Measurements from ENCODE around the gene KTN1.

The KTN1 gene

DNA sequence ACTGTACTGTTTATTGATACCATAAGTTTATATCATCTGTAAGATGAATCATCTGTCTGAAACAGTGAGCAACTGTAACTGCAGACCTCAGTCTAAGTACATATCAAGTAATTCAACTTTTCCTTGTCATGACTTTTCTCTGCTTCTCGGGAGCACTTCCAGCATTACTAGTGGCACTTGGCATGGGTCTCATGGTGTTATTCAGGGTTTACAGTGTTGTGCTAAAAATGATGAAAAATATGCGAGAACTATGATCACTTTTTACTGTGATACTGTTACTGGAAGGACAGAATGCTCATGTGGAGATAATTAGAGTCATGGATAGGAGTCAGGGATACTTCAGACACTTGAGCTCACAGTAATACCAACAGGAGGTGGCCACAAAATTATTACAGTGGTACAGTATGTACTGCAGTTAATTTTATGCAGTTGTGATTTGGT, 8.3 kb downstream of the KTN1 start:
- peaks cover 4% of the 10 kb centered on the region for H3K36me3 Mint-ChIP-seq
- H3K27ac Mint-ChIP-seq = no peak overlapping the region
- peaks cover 41% of the 10 kb centered on the region for H3K4me1 Mint-ChIP-seq
- H3K27me3 Mint-ChIP-seq = no peaks in the 10 kb centered on the region
- H3K9me3 Mint-ChIP-seq = no peaks in the 10 kb centered on the region
- peak overlapping the region; percentile 5 for H3K4me3 Mint-ChIP-seq

DNA sequence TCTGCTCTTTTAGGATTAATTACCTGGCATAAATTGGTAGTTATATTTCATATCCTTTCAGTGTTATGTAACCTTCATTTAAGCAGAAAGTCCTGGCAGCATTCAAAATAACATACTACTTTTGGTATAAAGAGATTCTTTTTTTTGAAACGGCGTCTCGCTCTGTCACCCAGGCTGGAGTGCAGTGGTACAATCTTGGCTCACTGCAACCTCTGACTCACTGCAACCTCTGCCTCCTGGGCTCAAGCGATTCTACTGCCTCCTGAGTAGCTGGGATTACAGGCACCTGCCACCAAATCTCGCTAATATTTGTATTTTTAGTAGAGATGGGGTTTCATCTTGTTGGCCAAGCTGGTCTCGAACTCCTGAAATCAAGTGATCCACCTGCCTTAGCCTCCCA, 9.2 kb downstream of the KTN1 start:
- peaks cover 7% of the 10 kb centered on the region for H3K36me3 Mint-ChIP-seq
- H3K9me3 Mint-ChIP-seq = no peaks in the 10 kb centered on the region
- H3K4me1 Mint-ChIP-seq = peaks cover 50% of the 10 kb centered on the region
- no peaks in the 10 kb centered on the region for H3K27me3 Mint-ChIP-seq
- no peak overlapping the region for H3K4me3 Mint-ChIP-seq
- H3K27ac Mint-ChIP-seq = no peak overlapping the region

DNA sequence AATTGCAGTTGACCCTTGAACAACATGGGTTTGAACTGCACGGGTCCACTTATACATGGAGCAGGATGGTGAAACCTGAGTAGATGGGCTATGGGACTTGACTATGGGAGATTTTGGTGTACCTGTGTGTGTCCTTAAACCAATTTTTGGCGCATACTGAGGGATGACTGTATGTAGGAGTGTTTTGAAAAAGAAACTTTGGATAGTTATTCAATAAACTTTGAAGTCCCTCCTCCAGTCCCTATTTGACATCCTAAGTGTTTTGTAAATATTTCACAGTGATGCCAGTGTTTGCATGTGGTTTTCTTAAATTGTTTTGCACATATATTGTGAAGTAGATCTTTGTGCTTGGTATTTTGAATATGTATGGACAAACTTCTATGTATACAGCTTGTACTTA, 12.4 kb downstream of the KTN1 start:
- H3K27ac Mint-ChIP-seq = no peak overlapping the region
- no peaks in the 10 kb centered on the region for H3K27me3 Mint-ChIP-seq
- peak overlapping the region; percentile 39 for H3K4me3 Mint-ChIP-seq
- peaks cover 67% of the 10 kb centered on the region for H3K4me1 Mint-ChIP-seq
- H3K9me3 Mint-ChIP-seq = peaks cover 4% of the 10 kb centered on the region
- peaks cover 11% of the 10 kb centered on the region for H3K36me3 Mint-ChIP-seq

DNA sequence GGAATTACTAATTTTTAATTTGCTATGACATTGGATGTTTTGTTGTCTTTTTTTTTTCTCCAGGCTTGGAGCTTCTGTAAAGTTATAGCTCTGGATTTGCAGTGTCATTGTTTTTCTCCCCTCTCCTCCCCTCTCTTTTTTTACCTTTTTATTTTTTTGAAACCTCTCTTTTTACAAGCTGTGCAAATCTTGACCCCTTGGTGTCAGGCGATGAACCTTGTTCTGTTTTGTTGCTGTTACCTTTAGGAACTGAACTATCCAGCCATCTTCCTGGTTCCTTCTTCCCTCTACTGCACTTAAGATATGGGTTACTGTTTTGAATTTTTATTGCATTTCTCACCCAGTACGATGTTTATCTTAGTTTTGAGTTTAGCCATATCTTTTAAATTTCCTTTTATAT, 13.7 kb downstream of the KTN1 start:
- no peaks in the 10 kb centered on the region for H3K27me3 Mint-ChIP-seq
- peaks cover 63% of the 10 kb centered on the region for H3K4me1 Mint-ChIP-seq
- no peak overlapping the region for H3K27ac Mint-ChIP-seq
- H3K36me3 Mint-ChIP-seq = peaks cover 13% of the 10 kb centered on the region
- H3K4me3 Mint-ChIP-seq = no peak overlapping the region
- H3K9me3 Mint-ChIP-seq = peaks cover 4% of the 10 kb centered on the region

DNA sequence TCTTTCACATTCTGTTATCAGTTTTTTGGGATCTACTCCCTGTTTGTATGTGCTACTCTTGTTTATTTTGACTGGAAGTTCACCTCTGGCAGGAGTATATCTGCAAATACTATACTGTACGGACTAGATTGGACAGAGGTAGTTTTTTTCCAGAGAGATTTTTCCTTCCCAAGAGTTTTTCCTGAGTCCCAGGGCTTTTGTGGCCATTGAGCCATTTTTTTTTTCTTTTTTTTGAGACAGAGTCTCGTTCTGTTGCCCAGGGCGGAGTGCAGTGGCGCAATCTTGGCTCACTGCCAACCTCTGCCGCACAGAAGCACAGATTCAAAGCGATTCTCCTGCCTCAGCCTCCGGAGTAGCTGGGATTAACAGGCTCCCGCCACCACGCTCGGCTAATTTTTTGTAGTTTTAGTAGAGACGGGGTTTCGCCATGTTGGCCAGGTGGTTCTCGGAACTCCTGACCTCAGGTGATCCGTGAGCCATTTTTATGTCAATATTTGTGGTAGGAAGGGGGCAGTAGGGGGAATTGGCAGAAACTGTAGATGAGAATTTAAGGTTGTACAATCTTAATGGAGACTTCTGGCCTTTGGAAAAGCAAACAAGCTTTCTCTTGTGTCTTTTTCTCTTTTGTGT, 19.4 kb downstream of the KTN1 start:
- no peak overlapping the region for H3K27ac Mint-ChIP-seq

DNA sequence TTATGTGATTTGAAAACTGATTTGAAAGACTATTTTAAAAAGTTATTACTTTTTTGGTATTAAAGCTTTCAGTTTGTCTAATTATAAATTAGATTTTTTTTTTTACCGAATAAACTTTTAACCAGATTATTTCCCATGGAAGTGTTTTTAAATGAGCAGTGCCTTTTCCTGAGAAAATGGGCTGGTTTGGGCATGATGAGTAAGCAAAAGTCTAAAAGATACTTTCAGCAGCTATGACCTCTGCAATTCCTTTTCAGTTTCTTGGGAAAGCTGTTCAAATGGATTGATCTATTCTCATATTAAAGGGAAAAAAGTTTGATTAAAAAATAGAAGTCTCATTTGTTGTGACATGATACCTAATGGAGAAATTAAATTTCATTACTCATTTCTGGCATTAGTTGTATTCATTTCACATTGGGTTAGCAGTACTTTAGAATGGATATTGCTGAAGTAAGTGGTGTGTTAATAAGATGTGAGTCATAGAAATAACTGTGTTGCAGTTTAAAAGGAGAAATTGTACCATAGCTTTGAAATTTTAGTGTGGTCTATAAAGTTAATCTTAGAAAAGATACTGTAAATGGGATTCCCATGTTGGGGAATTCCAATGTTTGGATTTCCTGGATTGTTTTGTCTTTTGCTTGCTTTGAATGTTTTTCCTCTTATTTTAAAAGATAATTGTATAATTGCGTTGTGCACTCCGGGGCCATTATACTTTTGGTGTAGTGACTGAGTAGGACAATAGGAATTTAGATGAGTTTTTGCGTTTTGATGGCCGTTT, 21.0 kb downstream of the KTN1 start:
- Mint-ChIP-seq H3K27ac (no peak overlapping the region), H3K36me3 (peaks cover 11% of the 10 kb centered on the region), H3K4me1 (peaks cover 30% of the 10 kb centered on the region)

More for the DNA sequence above, 19.4 kb downstream of the KTN1 start:
- Mint-ChIP-seq H3K36me3 (peaks cover 11% of the 10 kb centered on the region), H3K9me3 (peaks cover 4% of the 10 kb centered on the region), H3K27me3 (no peaks in the 10 kb centered on the region), H3K4me1 (peaks cover 42% of the 10 kb centered on the region), H3K4me3 (no peak overlapping the region)

DNA sequence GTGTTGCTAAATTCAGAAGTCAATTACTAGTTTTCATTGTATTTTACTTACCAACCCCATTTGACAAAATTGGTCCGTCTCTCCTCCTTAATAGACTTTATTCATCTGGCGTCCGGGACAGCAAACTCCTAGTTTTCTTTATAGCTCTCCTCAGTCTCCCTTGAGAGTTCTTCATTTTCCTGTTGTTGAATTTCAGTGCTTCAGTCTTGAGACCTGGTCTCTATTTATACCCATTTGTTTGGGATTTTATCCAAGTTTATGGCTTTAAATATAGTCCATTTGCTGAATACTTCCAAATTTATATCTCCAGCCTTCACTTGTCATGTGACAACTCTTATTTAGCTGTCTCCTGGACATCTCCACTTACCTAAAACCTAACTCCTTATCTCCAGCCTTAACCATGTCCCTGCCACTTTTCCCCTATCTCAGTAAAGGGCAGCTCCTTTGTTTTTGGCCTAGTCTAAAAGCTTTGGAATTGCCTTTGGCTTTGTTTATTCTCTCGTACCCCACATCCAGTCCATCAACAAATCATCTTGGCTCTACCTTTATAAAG, 23.5 kb downstream of the KTN1 start:
- no peaks in the 10 kb centered on the region for H3K27me3 Mint-ChIP-seq
- H3K36me3 Mint-ChIP-seq = peaks cover 4% of the 10 kb centered on the region
- H3K27ac Mint-ChIP-seq = no peak overlapping the region
- no peaks in the 10 kb centered on the region for H3K9me3 Mint-ChIP-seq
- peaks cover 44% of the 10 kb centered on the region for H3K4me1 Mint-ChIP-seq
- no peak overlapping the region for H3K4me3 Mint-ChIP-seq

More for the DNA sequence above, 21.0 kb downstream of the KTN1 start:
- H3K4me3 Mint-ChIP-seq = no peak overlapping the region
- H3K27me3 Mint-ChIP-seq = no peaks in the 10 kb centered on the region
- no peaks in the 10 kb centered on the region for H3K9me3 Mint-ChIP-seq

DNA sequence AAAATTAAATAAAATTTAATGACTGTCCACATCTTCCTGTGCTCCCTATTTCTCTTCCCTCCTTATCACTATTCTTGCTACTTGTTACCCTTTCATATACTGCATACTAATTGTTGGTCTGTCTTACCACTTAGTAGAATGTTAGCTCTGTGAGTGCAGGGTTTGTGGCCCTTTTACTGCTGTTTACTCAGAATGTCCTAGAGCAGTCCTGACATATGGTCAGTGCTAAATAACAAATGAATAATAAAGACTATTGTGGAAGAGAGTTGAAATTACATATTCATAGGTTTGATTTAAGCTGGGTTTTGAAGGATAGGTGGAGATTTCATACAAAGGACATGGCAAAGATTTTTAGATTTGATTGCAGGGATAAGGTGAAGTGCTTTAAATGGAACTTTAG, 24.5 kb downstream of the KTN1 start:
- Mint-ChIP-seq H3K9me3 (no peaks in the 10 kb centered on the region), H3K27ac (no peak overlapping the region), H3K27me3 (no peaks in the 10 kb centered on the region), H3K4me1 (peaks cover 44% of the 10 kb centered on the region), H3K4me3 (no peak overlapping the region), H3K36me3 (peaks cover 5% of the 10 kb centered on the region)

DNA sequence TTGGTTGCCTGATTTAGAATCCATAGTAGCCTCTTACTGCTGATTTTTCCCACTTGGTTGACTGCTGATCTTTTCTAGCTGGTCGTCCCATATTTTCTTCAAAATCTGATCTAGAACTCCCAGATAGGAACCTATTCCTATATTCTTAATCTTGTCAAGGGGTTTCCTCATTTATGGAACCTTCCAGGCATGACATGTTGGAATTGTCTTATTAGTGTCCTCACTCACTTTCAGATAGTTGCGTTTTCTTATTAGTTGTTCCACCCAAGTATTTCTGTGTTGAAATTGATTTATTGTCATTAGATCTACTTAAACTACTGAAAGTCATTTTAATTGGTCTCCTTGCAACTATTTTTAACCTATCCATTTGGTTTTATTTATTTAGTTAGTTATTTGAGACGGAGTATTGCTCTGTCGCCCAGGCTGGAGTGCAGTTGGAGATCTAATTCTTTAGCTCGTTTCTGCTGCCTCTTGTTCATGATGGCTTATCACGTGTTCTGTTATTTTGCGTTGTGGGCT, 25.0 kb downstream of the KTN1 start:
- Mint-ChIP-seq H3K9me3 (no peaks in the 10 kb centered on the region), H3K4me1 (peaks cover 48% of the 10 kb centered on the region), H3K27ac (no peak overlapping the region), H3K36me3 (peaks cover 7% of the 10 kb centered on the region), H3K27me3 (no peaks in the 10 kb centered on the region), H3K4me3 (no peak overlapping the region)

DNA sequence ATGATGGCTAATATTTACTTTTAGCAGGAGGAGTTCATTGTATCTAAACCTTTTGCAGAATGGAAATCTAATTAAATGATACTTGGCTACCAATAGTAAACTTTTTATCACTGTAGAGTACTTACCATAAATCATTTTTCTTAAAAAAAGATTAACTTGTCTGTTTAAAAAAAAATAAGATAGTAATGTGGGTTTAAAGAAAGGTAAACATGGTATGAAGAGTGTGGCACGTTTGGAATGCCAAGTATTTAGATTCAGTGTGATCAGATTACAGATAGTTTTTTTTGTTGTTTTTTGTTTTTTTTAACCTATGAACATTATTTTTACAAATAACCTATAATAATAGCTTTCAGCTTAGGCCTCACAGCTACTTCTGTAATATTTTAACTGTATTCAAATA, 25.8 kb downstream of the KTN1 start:
- Mint-ChIP-seq H3K27me3 (no peaks in the 10 kb centered on the region), H3K36me3 (peaks cover 7% of the 10 kb centered on the region), H3K4me3 (no peak overlapping the region), H3K27ac (no peak overlapping the region), H3K9me3 (no peaks in the 10 kb centered on the region), H3K4me1 (peaks cover 48% of the 10 kb centered on the region)

DNA sequence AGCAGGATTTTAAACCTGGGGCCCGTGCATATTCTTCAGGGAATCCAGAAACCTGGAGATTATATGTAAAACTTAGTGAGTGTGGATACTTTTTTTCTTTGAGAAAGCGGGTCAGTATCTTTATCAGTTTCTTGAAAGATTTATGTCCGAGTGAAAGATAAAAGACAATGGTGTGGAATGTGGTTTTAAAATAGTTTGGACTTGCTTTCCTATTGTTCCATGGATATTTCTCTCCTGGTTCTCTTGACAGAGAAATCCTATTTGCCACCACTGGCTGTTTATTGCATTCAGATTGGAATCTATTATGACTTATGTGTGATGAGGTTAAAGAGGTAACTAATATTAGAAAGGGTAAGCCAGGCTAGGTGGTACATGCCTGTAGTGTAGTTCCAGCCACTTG, 27.4 kb downstream of the KTN1 start:
- no peaks in the 10 kb centered on the region for H3K9me3 Mint-ChIP-seq
- H3K27me3 Mint-ChIP-seq = no peaks in the 10 kb centered on the region
- H3K27ac Mint-ChIP-seq = peak overlapping the region; percentile 21
- H3K4me1 Mint-ChIP-seq = peaks cover 42% of the 10 kb centered on the region
- peaks cover 8% of the 10 kb centered on the region for H3K36me3 Mint-ChIP-seq
- H3K4me3 Mint-ChIP-seq = no peak overlapping the region

DNA sequence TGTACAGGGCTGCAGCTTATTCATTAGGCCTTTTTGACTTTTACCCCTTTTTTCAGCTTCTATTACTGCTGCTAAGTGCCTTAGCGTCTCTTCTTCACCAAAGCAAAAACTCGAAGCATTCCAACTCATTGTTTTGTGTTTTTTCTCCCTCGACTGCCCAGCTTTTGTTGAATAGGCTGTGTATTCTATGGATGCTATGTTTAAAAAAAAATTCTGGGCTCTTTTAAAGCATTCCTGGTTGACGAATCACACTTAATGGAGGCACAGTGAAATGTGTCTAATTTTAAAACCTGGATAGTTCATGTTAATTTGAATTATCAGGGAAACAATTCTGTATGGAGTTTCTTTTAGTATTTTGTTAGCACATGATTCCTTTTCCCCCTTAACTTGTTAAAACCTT, 29.7 kb downstream of the KTN1 start:
- Mint-ChIP-seq H3K4me1 (peaks cover 59% of the 10 kb centered on the region), H3K4me3 (no peak overlapping the region), H3K9me3 (no peaks in the 10 kb centered on the region), H3K27ac (no peak overlapping the region), H3K27me3 (no peaks in the 10 kb centered on the region), H3K36me3 (peaks cover 17% of the 10 kb centered on the region)

DNA sequence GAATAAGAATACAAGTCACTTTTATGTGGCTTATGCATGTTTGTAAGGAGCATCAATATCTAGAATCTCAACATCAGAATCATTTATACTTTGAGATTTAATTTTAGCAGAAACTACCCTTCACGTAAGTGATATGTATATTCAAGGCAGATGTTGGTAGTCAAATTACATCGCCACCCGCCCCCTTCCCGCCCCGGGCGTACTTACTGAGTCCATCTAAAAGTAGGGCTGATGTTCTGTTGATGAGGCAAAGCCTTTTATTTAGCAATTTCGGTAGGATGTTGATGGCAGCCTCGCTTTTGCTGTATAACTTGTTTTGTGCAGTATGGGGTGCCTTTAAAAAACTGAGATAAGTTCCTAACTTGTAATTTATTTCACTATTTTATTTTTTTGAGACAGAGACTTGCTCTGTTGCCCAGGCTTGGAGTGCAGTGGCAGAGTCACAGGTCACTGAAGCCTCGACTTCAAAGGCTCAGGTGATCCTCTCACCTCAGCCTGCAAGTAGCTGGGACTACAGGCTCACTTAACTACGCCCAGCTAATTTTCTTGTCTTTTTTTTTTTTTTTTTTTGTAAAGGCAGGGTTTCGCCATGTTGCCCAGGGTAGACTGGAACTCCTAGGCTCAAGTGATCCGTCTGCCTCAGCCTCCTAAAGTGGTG, 30.8 kb downstream of the KTN1 start:
- no peaks in the 10 kb centered on the region for H3K9me3 Mint-ChIP-seq
- no peak overlapping the region for H3K27ac Mint-ChIP-seq
- H3K4me1 Mint-ChIP-seq = peaks cover 59% of the 10 kb centered on the region
- peaks cover 23% of the 10 kb centered on the region for H3K36me3 Mint-ChIP-seq
- no peaks in the 10 kb centered on the region for H3K27me3 Mint-ChIP-seq
- no peak overlapping the region for H3K4me3 Mint-ChIP-seq

DNA sequence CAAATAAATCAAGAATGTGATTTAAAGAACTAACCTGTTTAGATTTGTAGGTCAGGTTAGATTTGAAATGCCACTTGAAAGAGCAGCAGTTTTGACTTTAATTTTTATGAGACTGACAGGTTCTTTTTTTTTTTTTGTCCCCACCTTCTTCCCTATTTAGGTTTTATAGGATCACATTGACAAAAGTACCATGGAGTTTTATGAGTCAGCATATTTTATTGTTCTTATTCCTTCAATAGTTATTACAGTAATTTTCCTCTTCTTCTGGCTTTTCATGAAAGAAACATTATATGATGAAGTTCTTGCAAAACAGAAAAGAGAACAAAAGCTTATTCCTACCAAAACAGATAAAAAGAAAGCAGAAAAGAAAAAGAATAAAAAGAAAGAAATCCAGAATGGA, 31.9 kb downstream of the KTN1 start:
- Mint-ChIP-seq H3K36me3 (peaks cover 31% of the 10 kb centered on the region), H3K27me3 (no peaks in the 10 kb centered on the region), H3K9me3 (no peaks in the 10 kb centered on the region), H3K27ac (no peak overlapping the region), H3K4me3 (no peak overlapping the region), H3K4me1 (peaks cover 51% of the 10 kb centered on the region)

DNA sequence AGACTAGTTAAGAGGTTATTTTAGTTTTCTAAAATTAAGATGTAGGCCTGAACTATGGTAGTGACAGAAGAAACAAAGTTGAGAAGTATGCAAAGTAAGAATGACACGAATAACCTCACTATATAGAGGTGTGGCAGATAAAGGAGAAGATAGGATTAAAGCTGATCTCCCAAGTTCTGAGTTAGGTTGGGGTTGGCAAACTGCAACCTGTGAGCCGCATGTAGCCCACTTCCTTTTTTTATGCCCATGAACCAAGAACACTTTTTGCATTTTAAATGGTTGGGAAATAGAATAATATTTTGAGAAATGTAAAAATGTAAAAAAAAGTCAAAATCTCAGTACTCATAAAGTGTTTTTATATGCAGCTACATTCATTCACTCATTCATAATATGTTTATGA, 34.3 kb downstream of the KTN1 start:
- Mint-ChIP-seq H3K27ac (no peak overlapping the region), H3K4me3 (no peak overlapping the region)

DNA sequence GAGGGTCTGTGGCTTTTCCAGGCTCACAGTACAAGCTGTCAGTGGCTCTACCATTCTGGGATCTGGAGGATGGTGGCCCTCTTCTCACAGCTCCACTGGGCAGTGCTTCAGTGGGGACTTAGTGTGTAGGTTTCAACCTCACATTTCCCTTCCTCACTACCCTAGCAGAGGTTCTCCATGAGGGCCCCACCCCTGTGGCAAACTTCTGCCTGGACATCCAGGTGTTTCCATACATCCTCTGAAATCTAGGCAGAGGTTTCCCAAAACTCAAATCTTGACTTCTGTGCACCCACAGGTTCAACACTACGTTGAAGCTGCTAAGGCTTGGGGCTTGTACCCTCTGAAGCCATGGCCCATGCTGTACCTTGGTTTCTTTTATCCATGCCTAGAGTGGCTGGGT, 40.3 kb downstream of the KTN1 start:
- Mint-ChIP-seq H3K27ac (no peak overlapping the region), H3K27me3 (no peaks in the 10 kb centered on the region), H3K36me3 (peaks cover 56% of the 10 kb centered on the region), H3K4me3 (no peak overlapping the region), H3K4me1 (peaks cover 10% of the 10 kb centered on the region), H3K9me3 (no peaks in the 10 kb centered on the region)

More for the DNA sequence above, 34.3 kb downstream of the KTN1 start:
- Mint-ChIP-seq H3K27me3 (no peaks in the 10 kb centered on the region), H3K36me3 (peaks cover 41% of the 10 kb centered on the region), H3K4me1 (peaks cover 36% of the 10 kb centered on the region), H3K9me3 (no peaks in the 10 kb centered on the region)

Data from activated naive CD4-positive, alpha-beta T cell treated with anti-CD3 and anti-CD28 coated beads, Interleukin-2, amount 50 U/mL, for 24 hours (primary cell).